NCI-H2107 treated with DMSO at 0.1 percent for 48 hours (cell line): Measurements from ENCODE around the gene HOXB4.
A peak's percentile ranks its signal among the peaks of the same experiment; 100 is the strongest.

ENCODE experiments used
- DNase-seq: peaks from one replicate; lab custom pipeline; 2025; ENCODE audit not compliant: unreplicated experiment; lab: John Stamatoyannopoulos, UW

The HOXB4 gene

GRCh38 chr17:48575066-48575582, 3.0 kb downstream of the HOXB4 start:
- peak; percentile 81 for DNase-seq

DNA sequence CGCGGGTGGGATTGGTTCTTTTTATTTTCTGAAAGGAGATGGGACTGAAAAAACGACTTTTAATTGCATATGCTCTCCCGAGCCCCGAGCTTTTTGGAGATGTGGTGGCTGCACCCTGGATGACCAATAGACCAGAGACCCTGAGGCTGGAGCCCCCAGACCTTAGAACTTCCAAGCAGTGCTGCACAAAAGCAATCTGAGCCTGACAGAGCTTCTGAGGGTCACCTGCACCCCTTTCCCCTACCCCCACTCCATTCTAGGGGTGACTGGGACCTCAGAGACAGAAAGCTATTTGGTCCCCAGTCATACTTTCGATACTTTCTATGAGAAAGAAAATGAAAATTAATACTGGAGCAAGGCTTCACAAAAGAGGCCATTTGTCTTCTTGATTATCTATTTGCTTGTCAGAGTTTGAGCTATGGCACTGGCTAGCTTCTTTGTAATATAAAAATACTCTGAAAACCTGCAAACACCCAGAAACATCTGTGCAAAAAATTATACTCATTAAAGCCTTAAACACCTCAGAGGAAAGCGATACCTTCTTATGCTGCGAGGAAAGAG, 3.6 kb downstream of the HOXB4 start:
- no peak for DNase-seq

DNA sequence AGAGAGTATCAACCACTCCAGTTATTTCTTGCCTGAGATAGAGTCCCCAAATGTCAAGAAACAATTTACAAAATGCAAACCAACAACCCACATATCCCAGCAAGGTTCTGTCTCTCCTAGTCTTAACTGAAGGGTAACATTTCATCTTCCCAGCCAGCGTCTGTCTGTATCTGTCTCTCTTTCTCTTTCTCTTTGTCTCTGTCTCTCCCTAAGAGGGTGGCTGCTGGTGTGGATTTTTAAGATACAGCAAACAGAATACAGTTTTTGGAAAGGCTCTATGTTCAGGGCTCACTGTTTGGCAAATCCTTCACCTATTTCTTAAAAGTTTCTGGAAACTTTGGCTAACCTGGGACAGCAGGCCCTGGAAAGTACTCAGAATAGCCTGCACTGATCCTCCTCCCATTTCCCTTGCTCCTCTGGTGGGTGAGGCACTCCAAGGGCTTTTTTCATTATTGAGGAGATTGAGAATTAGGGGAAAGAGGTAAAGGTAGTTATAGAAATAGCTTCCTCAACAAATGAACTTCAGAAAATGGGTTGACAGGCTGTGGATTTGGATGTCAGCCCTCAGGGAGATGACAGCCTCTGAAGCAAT, 6.2 kb downstream of the HOXB4 start:
- DNase-seq: no peak

GRCh38 chr17:48571024-48571818, 6.9 kb downstream of the HOXB4 start:
- DNase-seq: no peak

GRCh38 chr17:48570325-48571023, 7.7 kb downstream of the HOXB4 start:
- DNase-seq: no peak

- DNase-seq: no peak
These were observed 8.4 kb downstream of the HOXB4 start for GRCh38 chr17:48569674-48570324.

- DNase-seq: no peak
These were observed 8.9 kb downstream of the HOXB4 start for GRCh38 chr17:48569240-48569582.

DNA sequence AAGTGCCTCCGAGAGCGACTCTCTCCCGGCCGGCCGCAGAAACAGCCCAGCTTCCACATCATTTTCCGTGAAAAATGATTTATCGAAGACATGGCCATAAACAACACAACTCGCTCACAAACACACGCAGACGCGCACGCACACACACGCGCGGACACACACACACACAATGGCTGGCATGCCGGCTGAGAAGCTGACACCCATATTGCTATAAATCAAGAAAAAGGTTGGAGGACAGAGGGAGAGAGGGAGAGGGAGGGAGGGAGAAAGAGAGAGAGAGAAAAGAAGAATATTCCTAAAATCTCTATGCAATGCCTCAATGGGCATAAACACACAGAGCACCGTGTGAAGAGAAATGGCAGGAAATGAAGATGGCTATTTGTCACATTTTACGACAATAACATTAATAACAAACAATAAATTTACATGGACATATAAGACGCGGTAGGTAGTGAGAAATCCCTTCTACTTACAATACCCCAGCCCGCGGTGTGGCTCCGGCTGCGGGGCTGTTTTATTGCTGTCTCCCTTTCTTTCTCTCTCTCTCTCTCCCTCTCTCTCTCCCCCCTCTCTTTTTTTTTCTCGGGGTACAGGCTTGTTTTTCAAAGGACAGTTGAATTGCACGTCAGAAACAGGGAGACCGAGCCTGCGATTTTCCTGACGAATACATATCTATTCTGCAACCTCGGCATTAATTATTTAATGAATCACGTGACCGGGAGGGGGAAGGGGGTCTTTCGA, 9.5 kb downstream of the HOXB4 start:
- DNase-seq: no peak

DNA sequence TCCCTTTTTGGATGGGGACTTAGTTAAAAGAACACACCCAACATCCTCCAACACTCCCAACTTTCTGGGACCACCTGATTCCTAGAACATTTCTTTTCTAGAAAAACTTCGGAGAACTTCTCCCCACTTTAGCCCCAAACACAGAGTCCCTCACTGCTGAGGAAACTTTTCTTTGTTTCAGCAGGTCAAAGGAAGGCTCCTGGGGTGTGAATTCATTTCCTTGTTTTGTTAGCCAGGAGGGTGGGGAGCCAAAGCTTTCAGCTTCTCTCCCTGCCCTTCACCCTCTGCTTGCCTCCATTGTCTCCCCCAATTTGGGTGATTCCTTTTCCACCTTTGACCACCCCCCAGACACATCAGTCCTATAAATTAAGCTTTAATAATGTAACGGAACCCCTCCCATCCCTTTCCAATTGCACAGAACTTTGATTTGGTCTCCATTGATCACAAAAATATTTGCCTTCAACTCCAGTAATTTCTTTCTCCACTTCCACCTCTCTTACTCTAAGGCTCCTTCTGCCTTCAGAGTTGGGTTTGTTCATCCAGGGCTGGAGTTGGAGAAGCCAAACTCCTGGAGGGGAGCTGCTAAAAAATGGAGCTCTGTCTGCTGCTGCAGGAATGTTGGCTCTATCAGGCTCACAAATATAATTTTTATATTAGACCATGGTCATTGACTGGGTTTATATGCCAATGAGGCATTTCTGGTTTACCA, 10.3 kb downstream of the HOXB4 start:
- DNase-seq: no peak

DNA sequence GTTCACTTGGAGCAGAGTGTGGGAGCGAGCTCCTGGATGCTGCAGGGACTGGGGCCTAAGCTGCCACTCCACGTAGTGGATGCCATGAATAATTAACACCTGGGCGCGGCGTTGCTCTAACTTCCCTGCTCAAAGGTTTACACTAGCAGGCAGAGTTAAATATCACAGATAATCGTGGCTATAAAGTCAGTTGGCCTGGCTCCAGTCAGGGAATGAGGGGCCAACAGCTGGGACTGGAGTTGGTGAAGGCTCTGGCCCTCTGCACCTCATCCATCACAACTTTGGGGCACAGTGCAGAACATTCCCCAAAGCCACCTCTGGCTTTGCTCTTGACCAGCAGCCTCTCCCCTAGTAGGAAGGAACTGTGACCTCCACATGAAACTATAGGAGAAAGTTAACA, 10.9 kb downstream of the HOXB4 start:
- no peak for DNase-seq

GRCh38 chr17:48566717-48567116, 11.4 kb downstream of the HOXB4 start:
- no peak for DNase-seq

GRCh38 chr17:48565925-48566710, 12.0 kb downstream of the HOXB4 start:
- DNase-seq: no peak

GRCh38 chr17:48565022-48565554, 13.1 kb downstream of the HOXB4 start:
- no peak for DNase-seq

DNA sequence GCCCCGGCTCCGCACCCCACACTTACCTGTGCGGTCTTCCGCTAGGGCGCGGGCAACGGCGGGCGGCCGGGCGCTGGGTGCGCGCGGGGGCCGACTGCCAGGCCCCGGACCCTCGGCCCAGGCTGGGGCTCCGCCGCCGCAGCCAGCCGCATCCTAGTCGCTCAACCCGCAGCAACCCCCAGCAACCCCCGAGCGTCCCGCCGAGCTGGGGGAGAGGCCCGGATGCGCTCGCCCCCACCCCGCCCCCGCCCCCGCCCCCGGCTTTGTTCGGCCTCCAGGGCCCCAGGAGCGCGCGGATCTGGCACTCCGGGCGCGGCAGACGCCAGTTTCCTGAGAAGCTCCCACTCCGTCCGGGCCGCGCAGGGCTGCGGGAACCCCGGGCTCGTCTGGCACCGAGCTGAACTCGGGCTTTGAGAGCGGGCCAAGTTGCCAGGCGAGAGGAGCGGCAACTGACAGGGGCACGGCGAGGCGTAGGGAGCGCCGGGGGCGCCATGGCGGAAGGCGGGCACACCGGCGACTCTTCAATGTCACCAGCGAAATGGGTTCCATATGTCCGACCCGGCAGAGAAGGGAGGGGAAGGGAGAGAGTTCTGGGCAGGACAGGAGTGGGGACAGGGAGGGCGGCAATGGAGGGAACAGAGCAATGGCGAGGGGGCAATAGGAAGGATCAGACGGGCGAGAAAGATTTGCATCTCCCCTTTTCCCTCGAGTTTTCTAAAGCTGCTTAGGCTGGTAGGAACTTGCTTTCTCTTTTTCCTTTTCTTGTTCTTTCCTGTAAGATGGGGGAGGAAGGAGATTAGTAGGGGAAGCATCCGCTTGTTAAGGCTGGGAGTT, 13.7 kb downstream of the HOXB4 start:
- DNase-seq: no peak

DNA sequence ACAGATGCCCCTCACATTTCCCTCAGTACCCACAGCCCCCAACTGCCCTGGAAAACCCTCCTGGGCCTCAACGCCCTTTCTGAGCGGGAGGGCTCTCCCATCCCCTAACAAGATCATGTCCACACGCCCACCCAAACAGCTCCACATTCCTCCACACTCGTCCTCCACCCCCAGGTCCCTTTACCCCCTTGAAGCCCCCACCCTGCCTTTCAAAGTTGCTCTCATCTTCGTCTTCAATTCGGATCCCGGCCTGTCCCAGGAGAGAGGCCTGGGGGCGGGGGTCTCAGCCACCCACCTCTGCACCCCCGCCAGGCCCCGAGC, 14.3 kb downstream of the HOXB4 start:
- no peak for DNase-seq

- no peak for DNase-seq
These were observed 14.7 kb downstream of the HOXB4 start for GRCh38 chr17:48563385-48563838.

- no peak for DNase-seq
These were observed 15.2 kb downstream of the HOXB4 start for GRCh38 chr17:48562934-48563333.
